GM21360 (cell line): Measurements from ENCODE around the gene EFHD2.
"Not testable (repeated sequence)": the region's sequence is repeated elsewhere in the genome, so short reads cannot be mapped to it uniquely, and the experiment has no call there.

ENCODE experiments used
- ATAC-seq: cut with Tn5 transposase; IDR thresholded peaks from one replicate; pipeline ENCODE4 v1.9.1; 2021; ENCODE audit warnings: mild to moderate bottlenecking, moderate library complexity; ENCODE audit not compliant: unreplicated experiment

Gene EFHD2

DNA sequence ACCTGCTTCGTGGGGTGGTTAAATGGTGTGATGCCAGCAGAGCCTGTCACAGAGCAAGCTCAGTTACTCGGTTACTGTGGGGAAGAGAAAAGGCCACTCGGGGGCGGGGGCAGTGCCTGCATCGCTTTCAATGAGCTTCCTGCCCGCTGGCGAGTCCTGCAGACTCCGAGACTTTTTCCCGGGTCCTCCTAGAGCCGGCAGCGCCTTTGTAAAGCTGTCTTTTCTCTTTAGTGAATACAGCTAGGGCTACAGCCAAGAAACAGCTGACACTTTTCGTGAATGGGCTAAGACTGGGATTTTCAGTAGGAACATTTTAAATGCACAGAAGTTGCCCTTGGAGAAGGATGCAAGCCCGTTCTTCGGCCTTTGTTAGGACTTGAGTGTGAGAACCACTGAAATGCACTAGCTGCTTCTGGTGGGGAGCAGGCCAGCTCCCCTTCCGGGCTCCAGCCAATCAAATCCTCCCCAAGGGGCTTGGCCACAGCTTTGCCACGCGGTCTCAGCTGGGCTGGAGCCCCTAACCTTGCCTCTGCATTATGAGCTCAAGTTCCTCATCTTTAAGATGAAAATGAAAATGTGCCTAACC, 23.4 kb upstream of the EFHD2 start:
- no peak for ATAC-seq

GRCh38 chr1:15388201-15388880, 21.3 kb upstream of the EFHD2 start:
- no peak for ATAC-seq

DNA sequence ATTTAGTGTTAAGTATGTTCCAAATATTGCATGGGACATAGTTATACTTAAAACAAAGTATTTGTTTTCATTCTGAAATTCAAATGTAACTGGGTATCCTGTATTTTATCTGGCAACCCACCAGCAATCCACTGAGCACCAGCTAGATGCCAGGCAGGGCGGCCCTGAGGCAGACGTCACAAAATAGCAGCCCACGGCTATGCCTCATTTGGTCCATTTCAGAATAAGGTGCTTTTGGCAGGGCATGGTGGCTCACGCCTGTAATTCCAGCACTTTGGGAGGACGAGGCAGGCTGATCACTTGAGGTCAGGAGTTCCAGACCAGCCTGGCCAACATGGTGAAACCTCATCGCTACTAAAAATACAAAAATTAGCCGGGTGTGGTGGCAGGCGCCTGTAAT, 19.9 kb upstream of the EFHD2 start:
- ATAC-seq = not testable (repeated sequence)

GRCh38 chr1:15390667-15391066, 19.0 kb upstream of the EFHD2 start:
- ATAC-seq = no peak

DNA sequence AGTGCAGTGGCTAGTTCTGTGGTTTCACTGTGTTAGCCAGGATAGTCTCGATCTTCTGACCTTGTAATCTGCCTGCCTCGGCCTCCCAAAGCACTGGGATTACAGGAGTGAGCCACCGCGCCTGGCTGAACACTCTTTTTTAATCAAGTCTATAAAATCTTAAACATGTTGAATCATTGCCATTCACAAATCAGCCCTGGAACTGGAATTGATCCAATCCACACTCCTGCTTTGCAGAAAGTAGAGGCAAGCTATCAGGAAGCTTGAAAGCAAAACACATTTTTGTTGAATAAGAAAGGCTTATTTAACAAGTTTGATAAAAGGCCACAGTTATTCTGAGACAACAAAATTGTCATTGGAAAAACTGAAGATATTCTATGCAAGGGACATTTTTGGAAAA, 18.3 kb upstream of the EFHD2 start:
- no peak for ATAC-seq

DNA sequence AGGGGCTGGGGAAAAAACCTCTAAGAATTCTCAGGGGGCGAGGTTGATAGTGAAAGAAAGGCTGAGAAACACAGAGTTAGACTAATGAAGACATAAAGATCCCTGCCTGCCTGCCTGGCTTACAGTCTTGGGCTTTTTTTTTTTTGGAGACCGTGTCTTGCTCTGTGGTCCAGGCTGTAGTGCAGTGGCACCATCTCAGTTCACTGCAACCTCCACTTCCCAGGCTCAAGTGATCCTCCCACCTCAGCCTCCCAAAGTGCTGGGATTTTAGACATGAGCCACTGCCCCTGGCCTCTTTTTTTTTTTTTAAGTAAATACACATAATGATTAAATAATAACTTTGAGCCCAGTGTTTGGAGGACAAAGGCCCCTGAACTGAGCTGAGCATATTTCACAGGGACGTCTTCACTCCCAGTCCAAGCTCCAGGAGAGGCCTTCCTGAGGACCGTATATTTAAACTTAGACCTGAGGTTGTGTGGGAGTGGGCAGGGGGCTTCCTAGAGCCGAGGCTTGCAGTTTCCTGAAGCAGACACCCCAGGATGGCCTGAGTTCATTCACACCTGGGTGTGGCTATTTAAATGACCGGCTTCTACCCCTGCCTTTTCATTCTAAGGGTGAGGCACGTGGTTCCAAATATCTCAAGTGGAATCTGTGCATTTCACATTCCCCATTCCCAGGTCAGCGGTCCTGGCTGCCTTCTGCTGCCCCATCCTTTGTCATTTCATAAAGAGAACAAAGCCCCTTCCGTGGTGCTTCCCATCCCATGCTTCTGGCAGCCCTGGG, 16.0 kb upstream of the EFHD2 start:
- no peak for ATAC-seq

DNA sequence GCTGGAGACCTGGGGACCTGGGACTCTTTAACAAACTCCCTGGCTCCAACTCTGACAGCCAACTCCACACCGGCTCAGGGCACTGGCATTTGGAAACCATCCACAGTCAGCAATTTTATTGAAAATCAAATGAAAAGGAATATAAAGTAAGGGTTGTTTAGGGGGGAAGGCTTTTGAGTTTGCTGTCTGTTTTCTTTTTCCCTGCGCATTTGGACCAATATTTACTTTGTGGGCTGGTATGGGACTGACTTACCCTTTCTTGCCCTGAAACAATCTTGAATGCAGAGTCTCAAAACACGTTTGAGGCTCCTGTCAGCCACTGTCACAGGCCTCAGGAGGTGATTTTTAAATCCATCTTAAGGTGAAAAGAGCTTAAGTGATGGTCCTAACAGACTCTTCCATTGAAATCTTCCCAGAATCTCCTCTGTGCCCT, 15.4 kb upstream of the EFHD2 start:
- no peak for ATAC-seq

- no peak for ATAC-seq
Observed at GRCh38 chr1:15397236-15397635, 12.5 kb upstream of the EFHD2 start.

GRCh38 chr1:15399710-15400109, 10.0 kb upstream of the EFHD2 start:
- ATAC-seq = no peak

GRCh38 chr1:15400627-15401026, 9.1 kb upstream of the EFHD2 start:
- no peak for ATAC-seq

GRCh38 chr1:15401391-15402055, 8.2 kb upstream of the EFHD2 start:
- no peak for ATAC-seq

DNA sequence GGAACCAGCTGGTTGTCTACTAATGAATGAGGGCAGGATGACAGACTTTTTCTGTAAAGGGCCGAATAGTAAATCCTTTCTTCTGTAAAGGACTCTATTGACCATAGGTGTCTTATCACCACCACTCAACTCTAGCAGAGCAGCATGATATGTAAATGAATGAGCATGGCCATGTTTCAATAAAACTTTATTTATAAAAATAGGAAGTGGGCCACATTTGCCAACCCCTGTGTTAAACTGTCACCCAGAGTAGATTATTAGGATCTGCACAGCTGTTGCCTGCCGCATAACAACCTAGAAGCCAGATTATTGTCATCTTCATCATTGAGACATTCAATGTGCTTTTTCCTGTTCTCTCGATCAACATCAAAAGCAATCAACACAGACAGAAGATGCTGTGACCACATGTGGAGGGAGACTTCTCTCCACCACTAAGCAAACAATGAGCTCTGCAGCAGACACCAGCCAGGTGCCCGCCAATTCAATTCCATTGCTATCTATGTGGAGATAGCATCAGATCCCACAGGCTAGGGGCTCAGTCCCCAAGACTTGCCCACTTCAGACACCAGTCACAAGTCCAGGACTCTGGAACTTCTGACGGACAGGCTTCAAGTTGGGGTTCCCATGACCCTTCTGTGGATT, 6.8 kb upstream of the EFHD2 start:
- ATAC-seq = no peak

DNA sequence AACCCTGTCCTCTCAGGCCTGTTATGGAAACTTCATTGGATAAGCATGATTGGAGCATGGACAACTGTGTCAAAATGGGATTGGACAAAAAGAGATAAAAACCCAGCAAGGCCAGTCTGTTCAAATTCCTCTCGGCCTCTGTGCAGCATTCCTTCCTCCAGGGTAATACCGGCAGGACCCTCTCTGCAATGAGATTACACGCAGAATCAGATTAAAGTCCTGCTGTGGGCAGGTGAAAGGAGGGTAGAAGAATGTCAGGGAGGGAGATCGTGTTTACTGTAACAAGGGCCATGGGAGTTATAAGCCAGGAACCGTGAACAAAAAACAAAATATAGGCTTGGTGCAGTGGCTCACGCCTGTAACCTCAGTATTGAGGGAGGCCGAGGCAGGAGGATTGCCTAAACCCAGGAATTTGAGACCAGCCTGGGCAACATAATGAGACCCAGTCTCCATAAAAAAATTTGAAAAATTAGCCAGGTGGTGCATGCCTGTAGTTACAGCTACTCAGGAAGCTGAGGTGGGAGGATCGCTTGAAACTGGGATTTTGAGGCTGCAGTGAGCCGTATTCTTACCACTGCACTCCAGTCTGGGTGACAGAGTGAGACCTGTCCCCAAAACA, 5.6 kb upstream of the EFHD2 start:
- ATAC-seq = no peak

- no peak for ATAC-seq
Observed at GRCh38 chr1:15405106-15405850, 4.4 kb upstream of the EFHD2 start.

GRCh38 chr1:15406614-15407559, 2.8 kb upstream of the EFHD2 start:
- no peak for ATAC-seq

GRCh38 chr1:15407580-15407979, 2.1 kb upstream of the EFHD2 start:
- ATAC-seq = no peak

GRCh38 chr1:15408890-15409387, 749 bp upstream of the EFHD2 start:
- ATAC-seq = no peak

DNA sequence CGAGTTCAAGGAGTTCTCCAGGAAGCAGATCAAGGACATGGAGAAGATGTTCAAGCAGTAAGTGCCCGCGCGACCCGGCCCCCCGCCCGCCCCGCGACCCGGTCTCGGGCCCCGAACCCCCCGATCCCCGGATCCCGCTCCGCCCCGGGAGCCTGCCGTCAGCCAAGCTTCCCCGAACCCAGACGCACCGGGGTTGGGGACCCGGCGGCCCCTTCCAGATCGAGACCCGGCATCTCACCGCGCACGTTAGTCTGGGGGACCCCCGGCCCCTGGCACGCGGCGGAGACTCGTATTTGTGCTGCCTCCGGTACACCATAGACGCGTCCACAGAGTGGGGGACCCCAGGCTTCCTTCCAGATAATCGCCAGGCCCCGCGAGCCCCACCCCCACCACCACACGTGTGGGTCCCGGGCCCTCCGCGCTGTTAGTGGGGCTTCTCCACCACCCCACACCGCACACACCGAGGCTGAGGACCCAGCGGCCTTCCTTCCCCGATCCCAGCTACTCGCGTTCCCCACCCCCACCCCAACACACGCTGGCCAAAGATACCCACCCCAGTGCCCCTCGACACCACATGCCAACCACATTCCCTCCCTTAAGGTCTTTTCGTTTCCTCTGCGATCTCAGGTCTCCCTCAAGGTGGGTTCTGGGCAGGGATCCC, 665 bp downstream of the EFHD2 start:
- ATAC-seq = no peak
